NCI-H2171 (cell line): ENCODE results near the gene KANSL1L.

Experiments
- DNase-seq: peaks from one replicate; lab custom pipeline; 2025; lab: John Stamatoyannopoulos, UW

Gene KANSL1L

GRCh38 chr2:209990838-209991237, 180.4 kb downstream of the KANSL1L start:
- DNase-seq, result no peak

GRCh38 chr2:209988010-209988409, 183.2 kb downstream of the KANSL1L start:
- DNase-seq, result no peak

- no peak for DNase-seq
These were observed 184.8 kb downstream of the KANSL1L start for GRCh38 chr2:209986415-209986814.

GRCh38 chr2:209985874-209986273, 185.3 kb downstream of the KANSL1L start:
- no peak for DNase-seq

- no peak for DNase-seq
These were observed 186.9 kb downstream of the KANSL1L start for GRCh38 chr2:209984291-209984690.

- DNase-seq, result no peak
These were observed 193.6 kb downstream of the KANSL1L start for GRCh38 chr2:209977386-209978239.

- no peak for DNase-seq
These were observed 194.4 kb downstream of the KANSL1L start for GRCh38 chr2:209976698-209977385.

- DNase-seq, result no peak
These were observed 196.6 kb downstream of the KANSL1L start for GRCh38 chr2:209974576-209974975.

GRCh38 chr2:209973328-209973727, 197.9 kb downstream of the KANSL1L start:
- DNase-seq, result no peak
